HG03159 (cell line): Measurements from ENCODE around the gene TEX35.

Source experiments
- ATAC-seq: cut with Tn5 transposase; IDR thresholded peaks from one replicate; pipeline ENCODE4 v1.9.1; 2021; ENCODE audit warnings: mild to moderate bottlenecking, moderate library complexity; ENCODE audit not compliant: unreplicated experiment

TEX35 gene

DNA sequence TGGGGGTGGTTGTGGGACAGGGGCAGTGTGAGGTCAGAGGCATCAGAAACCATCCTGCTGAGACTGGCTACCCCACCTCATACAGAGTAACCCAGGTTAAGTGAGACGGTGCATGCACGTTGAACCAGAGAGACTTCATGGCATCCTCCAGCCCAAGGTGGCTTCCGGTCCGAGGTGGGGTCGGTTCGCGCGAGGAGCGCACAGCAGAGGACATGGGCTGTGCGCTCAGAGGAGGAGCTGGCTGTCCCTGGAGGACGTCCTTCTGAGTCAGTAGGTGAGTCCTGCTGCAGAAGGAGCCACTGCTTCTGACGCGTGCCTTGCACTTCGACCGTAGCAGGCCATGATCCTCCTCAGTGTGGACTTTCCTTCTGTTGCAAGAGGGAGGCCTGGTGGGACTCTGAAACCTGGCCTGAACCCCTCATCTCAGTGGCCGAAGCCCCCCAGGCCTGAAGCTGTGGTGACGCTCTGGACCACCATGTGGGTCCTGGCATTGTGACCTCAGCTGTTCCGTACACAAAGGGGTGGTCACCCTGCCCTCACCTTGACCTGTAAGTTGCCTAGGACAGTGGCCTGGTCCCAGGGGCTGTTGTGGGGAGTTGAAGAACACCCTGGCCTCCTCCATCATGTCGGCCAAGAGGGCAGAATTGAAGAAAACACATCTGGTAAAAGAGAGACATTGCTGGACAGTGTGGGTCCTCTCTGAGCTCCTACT lies at the start of gene TEX35:
Gene TEX35 (plus strand): TSS at position 544 of the 712 bp plus-strand sequence. CDS start 80 bp downstream, at position 624.
- ATAC-seq, result no peak

DNA sequence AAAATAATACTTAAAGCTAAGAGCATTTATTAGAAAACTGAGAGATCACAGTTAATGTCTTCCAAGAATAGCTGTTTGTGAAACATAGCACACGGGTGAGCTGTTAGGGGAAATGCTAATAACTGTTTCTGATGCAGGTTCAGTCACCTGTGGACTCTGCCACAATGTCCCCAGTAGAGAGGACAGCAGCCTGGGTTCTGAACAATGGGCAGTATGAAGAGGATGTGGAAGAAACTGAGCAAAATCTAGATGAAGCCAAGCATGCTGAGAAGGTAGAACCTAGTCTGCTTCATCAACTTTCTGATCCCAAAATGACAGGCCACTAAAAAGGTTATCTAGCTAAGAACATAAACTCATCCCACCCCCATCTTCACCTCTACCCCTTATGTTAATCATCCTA lies 48.8 kb upstream of the TEX35 start:
- ATAC-seq, result no peak

GRCh38 chr1:178464566-178464965 lies 48.3 kb upstream of the TEX35 start:
- ATAC-seq, result no peak

DNA sequence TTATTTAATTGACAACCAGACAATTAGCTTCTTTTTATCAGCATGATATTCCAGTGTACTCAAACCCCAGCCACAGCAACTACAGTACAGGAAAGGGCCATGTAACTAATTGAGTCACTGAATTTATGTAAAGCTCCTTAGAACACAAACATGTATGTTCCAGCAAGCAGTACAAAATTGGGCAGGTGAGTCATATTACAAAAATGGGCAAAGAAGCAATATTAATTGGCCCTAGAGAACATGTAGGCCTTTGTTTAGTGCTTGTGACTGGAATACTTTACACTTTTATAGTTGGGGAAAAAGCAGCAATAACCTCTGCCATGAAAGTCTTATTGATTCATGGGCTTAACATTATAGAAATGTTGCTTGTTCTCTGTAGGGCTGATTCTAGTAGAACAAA lies 47.9 kb upstream of the TEX35 start:
- no peak for ATAC-seq

- ATAC-seq, result no peak
These were observed 45.1 kb upstream of the TEX35 start for GRCh38 chr1:178467837-178468236.

DNA sequence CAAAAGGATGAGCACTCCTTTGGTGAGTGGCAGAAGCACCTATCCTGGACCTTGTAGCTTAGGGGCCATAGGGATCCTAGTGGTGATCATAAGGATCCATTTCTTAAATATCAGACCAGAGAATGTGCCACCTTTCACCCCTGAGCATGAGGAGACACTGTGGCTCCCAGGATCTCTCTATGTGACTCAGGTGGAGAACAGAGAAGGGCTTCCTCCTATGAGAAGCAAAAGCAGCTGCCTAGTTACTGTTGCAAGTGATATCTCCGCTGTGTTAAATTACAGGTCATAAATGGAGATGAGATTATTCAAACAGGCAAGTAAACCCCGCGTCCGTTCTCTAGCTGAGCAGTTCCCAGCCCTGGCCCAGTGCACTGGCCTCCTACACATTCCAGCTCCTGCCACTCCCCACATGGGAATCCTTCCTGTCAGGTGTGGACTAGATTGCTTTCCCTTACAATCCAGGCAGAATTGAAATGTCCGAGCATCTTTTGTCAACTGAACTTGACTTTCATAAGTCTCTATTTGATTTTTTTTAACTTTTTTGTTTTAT lies 42.4 kb upstream of the TEX35 start:
- ATAC-seq, result no peak

GRCh38 chr1:178472531-178472930 lies 40.4 kb upstream of the TEX35 start:
- ATAC-seq, result no peak

DNA sequence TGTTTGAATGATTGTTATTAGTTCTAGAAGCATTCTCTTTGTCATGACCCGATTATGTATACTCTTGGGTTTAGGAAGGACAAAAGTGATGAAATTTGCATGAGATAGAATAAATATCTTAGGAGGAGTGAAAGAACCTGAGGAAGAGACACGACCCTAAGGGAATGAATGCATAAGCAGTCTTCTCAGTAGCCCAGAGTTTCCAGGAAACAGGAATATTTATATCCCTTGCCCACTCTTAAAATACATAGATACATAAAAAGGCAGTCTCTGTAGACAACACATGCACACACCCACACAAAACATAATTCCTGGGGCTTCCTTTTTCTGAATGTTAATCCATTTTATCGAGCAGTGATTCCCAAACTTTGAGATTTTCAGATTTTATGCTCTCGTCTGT lies 35.5 kb upstream of the TEX35 start:
- no peak for ATAC-seq

DNA sequence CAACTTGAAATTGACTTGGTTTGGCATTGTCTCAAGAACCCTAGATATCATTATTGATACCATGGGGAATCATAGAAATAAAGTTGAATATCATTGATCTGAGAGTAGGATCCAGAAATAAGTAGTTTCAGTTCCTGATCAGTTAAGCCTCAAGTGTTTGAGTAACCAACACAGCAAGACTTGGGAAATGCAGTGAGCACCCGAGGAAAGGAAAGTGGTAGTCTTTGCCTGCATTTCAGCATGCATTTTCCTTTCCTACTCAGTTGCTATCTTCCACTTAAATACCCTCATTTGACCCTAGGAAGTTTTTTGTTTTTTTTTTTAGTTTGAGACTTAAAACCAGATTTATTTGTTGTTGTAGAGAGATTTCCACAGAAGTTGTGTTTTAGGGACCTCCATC lies 35.1 kb upstream of the TEX35 start:
- ATAC-seq, result no peak

GRCh38 chr1:178483251-178483957 lies 29.5 kb upstream of the TEX35 start:
- no peak for ATAC-seq

- no peak for ATAC-seq
These were observed 28.1 kb upstream of the TEX35 start for GRCh38 chr1:178484698-178485225.

DNA sequence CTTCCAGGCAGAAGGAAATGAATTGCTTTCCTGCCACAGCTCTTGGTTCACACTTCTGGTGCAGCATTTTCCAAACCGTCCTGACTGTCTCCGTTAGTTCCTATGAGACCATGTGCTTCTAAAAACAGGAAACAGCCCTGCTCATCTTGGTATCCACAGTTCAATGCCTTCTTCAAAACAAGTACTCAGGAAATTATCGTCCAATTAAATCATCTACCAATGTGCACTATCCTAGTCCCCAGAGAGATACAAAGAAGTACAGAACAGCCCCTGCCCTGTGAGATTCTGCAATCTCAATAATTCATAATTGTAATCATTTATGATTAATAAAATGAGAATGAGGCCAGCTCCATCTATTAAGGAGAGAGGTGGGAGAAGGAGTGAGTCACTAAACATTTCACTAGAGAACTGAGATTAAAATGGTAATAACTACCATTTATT lies 27.3 kb upstream of the TEX35 start:
- no peak for ATAC-seq

DNA sequence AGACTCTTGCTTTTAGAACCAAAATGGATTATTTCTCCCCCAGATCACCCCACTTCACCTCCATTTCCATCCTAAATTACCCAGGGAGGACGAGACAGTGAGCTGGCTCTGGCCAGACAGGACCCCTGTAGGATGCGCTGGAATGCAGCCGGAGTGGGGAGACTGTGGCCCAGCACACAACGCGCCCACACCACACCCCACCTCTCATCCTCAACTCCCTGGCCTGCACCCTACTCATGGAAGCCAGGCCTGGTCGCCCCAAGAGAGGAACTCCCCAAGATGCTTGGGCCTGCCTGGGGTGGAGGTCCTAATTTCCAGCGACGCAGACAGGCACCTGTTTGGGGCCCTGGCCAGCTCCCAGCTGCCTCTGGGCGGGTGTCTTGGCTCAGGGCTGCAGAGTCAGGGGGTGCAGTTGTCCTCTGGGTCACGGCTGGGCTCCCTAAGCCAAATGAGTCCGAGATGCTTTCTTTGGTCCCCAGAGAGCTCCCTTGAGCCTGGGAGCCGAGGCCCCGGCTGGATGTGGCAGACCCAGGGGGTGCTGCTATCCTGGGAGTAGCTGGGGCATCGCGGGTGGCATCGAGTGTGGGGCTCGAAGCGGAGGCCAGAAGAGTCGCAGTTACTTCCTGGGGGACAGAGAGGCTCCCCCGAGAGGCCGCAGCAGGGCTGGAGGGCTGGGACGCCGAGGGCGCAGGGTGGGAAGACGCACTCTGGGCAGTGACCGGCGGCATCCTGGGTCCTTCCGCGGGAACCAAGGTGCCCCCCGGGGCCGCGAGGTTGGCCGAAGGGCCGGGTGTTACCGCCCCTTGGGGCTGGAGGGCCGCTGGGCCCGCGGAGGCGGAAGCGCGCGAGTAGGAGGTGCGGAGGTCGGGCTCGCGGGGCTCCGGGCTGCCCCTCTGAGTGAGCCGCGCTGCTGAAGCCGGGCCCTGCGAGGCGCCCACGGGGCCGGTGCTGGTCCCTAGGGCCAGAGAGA lies 26.5 kb upstream of the TEX35 start:
- no peak for ATAC-seq

- no peak for ATAC-seq
These were observed 25.8 kb upstream of the TEX35 start for GRCh38 chr1:178487070-178487615.

DNA sequence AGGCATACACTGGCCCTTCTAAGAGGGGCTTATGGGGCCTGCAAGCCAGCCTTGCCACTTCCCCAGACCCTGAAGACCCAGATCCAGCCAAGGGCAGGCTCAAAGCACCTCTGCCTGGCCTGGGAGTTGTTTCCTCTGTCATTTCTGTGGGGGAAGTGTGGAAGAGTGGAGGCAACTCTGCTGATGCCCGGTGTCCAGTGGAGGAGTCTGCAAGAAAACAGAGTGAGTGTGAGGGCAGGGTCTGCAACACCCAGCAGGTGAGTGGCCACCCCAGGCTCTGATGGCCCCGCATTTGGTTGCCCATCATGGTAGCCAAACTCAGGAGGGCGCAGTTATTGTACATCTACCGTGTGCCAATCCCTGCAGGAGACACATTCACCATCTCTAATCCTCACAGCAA lies 24.5 kb upstream of the TEX35 start:
- ATAC-seq, result no peak

DNA sequence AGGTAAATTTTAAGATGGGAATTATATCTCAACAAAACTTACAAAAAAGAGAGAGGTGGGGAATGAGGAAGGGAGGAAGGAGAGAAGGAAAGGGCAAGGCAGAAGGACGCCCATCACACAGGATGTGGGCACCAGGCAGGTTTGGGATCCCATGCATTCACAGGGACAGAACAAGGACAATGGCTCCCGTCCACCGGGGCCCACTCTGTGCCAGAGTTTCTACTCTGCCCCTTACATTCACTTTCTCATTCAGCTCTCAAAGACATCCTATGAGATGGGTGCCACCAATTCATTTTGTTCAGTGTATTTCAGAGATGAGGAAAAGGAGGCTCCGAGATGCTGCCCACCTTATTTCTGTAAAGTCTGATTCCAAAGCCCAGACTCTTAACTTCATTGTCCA lies 23.5 kb upstream of the TEX35 start:
- no peak for ATAC-seq

DNA sequence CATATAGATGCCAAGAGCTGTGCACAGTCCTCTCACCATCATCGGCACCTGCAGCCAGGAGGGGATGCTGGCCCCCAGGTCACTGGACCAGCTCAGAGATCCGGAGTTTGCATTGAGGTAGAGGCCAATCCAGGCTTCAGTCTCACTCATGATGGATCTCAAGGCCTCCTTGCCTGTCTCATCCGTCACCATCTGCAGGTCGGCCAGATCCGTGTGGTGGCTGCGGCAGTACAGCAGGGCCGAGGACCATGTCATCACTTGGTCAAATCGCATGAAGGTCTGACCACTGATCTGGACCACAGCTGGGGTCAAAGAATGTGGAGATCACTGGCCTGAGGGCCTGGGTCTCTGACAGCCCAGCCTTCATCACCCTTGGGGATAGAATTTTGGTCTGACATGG lies 22.8 kb upstream of the TEX35 start:
- ATAC-seq, result no peak

DNA sequence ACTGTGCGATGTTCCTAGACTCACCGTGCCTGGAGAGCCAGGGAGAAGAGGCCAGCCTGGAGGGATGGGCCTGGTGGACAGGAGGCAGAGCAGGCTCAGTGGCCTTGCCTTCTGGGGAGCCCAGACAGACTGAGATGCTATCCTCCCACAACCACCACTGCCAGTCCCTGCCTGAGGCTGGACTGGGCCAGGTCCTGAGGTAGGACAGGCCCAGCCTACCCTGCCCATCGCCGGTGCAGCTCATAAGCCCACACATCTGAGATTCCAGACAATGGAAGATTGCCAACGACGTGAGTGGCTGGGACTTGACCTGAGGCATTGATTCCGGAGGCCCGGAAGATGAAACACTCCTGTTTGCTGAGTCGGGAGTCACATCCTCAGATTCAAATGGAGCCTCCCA lies 21.9 kb upstream of the TEX35 start:
- ATAC-seq, result no peak

DNA sequence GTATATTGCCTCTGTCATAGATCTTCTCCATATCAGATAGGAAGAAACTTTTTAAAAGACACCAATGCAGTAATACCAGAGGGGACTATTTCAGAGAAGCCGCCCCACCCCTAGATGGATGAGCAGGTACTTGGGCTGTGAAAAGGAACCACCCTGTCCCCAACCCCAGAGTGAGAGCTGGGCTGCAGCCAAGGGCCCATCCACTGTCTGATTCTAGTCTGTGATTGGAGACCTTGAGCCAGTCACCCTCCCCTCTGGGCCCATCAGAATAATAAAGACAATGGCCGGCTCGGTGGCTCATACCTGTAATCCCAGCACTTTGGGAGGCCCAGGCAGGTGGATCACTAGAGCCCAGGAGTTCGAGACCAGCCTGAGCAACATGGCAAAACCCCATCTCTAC lies 21.2 kb upstream of the TEX35 start:
- no peak for ATAC-seq

GRCh38 chr1:178492341-178492740 lies 20.6 kb upstream of the TEX35 start:
- ATAC-seq, result no peak
